HG03175 (cell line): ENCODE data around the gene C19orf73.
"Not testable (repeated sequence)": the region's sequence is repeated elsewhere in the genome, so short reads cannot be mapped to it uniquely, and the experiment has no call there.

Source experiments
- ATAC-seq: cut with Tn5 transposase; IDR thresholded peaks from one replicate; pipeline ENCODE4 v1.9.1; 2021; ENCODE audit warnings: mild to moderate bottlenecking, moderate library complexity; ENCODE audit not compliant: unreplicated experiment

C19orf73 gene

DNA sequence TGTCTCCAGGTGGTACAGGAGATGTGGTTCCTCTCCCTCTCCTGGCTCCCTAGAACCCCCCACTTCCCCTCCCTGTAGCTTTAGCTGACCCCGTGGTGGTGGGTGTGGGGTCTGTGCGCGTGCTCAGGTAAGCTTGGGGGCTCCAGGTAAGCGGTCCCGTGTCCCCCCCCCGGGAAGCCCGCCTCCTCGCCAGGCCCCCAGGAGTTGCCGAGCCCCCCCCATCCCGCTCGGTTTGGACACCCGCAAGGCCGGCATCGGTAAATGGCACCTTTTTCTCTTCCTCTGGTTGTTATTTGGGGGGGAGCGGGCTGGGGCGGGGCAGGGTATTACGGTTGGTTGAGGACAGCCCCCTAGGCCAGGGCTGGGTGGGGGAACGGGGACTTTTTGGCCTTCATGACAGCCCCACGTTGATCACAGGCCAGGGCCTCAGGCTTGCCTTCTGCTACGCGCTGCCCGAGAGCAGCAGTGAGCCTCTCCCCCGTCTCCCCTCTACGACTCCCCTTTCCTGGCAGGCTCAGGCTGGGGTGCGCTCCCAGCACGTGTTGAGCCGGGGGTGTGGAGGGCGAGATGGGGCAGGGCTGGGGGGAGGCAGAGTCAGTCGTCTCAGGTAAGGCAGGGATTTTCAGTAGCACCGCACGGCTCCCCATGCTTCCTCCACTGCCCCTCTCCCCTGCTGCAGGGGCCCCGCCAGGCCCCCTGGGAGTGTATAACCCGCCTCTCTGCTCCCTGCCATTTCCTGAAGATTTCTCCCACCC is 15.4 kb downstream of the C19orf73 start:
- ATAC-seq = no peak

DNA sequence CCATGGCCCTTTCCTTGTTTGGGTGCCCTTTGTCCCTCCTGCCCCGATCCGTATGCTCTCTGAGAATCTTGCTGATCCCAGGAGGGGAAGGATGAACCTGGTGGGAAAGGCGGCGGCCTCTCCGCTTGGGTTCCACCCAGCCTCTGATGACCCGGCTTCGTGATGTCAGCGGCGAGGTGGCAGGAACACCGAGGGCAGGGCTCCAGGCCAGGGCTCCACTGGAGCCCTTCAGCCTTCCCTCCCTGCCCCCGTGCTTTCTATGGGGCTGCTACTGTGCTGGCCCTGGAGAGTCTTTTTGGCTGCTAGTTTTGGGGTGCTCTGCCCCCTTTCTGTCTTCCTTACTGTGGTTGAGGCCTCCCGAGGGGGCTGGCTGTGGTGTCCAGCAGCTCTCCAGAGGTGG is 16.6 kb downstream of the C19orf73 start:
- no peak for ATAC-seq

DNA sequence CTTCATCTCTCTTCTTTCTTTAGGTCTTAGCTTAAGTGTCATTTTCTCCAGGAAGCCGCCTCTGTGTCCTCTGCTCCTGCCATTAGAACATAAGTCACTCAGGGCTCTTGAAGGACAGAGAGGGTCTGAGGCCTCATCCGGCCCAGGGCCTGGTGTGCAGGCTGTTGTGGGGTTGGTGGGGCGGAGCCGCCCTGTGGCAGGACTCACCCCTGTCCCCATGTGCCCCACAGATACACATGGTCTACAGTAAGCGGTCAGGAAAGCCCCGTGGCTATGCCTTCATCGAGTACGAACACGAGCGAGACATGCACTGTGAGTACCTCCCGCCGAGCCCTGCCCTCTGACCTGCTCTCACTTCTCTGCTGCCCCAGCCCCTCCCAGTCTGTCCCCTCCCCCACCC is 17.8 kb downstream of the C19orf73 start:
- ATAC-seq = no peak

DNA sequence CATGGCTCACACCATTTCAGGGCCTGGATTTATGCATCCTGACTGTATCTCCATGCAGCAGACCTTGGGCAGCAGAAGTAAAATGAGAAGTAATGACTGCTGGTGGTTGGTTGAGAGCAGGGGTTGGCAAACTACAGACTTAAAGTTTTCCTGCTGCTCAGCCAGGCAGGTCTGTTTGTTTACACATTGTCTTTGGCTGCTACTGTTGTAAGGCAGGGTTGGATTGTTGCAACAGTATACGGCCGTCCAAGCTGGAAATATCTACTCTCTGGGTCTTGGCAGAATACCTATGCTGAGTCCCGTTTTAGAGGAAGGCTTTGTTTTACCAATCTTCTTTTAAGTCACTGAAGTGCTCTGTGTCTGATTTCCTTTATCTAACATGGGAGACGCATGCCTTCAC is 20.1 kb downstream of the C19orf73 start:
- no peak for ATAC-seq

DNA sequence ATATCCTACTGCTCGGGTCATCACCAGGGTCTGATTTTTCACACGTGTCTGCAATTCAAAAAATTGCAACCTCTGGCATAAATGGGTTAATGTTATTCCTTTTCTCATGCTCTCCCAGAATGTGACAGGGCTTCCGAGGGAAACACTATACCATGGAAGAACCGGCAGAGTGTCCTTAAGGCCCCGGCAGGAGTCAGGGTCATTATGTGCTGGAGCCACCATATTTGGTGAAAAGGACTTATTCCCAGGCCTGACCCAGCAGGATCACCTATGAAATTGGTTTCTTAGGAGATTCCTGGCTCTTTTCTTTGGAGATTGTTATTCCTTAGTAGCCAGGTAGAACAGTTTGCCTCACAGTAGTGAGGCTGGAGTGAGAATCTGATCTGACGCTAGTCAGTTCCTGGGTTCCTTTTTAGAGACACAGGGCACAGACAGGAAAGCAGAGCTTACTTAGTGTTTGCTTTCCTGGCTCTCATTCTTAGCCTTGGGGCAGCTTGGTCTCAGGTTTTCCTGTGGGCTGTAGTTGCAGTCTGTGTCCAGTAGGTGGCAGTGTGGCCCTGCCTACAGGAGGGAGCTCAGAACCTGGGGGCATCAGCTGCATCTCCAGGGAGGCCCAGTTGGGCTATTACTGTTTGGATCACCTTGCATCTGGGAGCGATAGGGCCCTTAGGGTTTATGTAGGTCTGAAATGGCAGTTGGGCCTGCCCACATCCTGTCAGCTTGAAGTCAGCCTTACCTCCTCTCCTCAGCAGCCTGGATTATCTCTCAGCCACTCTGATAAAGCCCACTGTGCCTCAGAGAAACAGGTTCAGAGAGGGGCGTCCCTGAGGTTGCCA is 21.3 kb downstream of the C19orf73 start:
- no peak for ATAC-seq

DNA sequence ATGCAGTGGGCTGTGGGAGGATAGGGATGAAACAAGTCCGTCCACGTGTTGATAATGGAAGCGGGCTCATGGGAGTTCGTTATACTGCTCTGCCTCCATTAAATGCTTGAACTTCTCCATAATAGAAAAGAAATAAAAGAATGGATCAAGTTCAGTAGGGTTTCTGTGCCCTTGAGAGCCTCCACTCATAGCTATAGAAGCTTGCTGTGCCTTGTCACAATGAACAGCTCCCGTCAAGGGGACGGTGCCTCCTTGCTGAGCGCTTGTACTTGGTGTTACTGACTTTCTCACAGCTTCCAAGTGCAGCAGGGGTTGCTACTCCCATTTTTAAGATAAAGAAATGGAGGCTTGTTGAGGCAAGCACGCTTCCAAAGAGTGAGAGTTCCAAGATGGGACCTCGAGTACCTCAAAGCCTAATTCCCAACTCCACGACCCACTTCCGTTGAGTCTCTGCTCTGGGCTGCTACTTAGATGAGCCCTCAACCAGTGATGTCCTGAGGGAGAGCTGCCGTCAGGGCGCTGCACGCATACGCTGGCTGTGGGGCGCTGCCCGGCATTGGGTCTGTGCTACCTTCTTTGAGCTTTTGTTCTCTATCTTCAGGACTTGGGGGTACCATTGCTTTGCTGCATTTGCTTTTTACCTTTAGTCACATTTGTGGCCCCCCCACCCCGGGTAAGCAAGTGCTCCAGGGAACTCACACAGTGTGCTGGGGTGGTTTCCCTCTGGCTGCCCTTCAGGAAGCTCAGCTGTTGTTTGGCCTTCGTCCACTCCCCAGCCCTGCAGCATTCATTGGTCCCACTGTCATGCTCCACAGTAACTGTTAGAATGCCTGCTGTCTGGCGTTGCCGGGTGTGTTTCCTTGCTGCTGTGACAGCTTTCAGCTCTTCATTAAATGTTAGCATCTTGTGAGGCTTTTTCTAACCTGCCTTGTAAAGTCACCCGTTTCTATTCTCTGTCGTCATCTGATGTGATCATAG is 24.1 kb downstream of the C19orf73 start:
- no peak for ATAC-seq

DNA sequence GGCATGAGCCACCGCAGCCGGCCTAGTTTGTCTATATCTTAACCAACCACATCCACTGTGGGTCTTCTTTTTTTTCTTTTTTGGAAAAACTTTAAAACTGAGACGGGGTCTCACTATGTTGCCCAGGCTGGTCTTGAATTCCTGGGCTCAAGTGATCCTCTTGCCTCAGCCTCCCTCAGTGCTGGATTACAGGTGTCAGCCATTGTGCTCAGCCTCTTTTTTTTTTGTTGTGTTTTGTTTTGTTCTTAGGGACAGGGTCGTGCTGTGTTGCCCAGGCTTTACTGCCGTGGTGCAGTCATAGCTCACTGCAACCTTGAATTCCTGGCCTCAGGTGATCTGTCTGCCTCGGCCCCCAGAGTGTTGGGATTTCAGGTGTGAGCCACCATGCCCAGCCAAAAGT is 26.3 kb downstream of the C19orf73 start:
- ATAC-seq = no peak

DNA sequence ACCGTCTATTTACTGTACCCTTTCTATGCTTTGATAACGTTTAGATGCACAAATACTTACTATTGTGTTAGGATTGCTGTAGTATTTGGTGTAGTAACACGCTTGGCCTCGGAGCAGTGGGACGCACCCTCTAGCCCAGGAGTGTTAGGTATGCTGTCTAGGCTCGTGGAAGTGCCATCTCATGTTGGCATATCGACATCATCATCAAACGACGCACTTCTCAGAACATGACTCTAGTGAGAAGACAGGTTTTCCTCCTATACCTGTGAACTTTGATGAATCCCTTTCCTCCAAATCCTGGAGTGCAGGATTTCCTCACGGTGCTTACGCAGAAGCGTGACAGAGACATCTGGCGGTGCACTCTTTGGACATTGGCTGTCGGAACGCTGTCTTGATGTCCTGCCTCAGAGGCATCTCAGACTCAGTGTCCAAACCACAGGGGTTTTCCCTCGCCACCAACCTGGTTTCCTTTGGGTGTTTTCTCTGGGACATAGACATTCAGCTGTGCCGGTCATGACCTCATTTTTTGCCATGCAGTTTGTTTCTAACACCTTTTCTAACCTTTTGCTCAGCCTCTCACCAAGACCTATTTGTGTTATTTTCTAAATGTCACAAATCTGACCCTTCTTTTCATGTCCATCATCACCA is 27.4 kb downstream of the C19orf73 start:
- no peak for ATAC-seq

DNA sequence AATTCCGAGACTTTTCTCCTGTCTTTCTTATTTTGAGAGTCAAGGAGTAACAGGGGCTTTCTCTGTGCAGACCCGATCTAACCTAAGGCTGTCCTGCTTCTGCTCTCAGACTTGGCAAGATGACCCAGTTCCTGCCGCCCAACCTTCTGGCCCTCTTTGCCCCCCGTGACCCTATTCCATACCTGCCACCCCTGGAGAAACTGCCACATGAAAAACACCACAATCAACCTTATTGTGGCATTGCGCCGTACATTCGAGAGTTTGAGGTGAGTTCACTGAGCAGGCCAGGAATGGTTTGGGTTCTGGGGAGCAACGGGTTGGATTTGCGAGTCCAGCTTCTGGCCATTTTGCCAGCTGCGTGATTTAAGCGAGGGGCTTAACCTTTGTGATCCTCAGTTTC is 32.6 kb downstream of the C19orf73 start:
- no peak for ATAC-seq

DNA sequence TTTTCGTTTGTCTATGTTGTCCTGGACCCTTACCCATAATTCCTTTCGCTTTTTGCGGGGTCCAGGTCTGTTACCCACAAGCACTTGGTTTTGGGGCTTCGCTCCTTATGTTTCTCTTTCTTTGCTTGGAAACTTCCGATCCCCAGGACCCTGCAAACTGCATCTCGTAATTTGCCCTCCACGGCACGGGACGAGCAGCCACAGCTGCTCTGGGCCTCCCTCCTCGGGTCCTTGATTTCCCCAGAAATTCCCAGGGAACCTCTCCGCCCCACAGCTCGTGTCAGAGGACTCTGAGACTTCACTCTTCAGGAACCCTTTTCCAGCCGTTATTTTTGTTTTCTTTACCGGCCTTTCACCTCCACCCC is 33.1 kb downstream of the C19orf73 start:
- no peak for ATAC-seq

DNA sequence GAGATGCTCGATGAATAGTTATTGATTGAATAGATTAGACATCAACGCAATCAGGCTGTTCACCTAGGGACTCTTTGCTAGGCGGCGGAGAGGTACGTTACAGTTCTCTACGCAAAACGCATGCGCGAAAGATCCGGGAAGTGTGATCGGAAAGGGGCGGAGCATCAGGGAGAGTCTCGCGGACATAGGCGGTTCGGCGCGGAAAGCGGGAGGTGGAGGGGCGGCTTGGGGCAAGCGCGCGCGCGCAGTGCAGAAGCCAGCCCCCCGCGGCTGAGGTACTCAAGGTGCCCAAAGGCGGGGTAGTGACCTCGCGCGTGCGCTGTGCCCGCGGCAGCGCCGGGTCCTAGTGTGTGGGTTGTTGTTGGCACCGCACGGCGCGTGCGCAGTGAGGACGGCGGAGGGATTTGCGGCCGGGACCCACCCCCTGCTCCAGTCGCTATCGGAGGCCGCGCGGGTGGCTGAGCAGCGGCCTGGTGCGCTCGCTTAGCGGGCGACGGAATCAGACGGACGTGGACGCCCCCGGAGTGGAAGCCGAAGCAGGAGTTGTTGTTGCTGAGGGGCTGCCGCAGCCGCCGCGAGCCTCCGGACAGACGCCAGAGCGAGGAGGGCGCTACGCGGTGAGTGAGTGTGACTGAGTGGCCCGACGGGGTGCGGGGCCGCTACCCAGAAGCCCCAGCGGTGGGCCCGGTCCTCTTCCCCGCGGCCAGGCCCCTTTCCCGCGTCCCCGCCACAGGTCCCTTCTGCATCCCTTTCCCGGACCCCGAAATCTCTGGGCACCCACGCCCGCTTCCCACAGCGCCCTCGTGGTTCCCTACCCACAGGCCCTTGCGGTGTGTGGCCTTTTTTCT is 33.7 kb downstream of the C19orf73 start, which contains the start of gene SNRNP70:
Gene SNRNP70, plus strand, starts transcription at position 432 of the 848 bp plus-strand sequence. CDS start 964 bp downstream, outside the sequence.
- ATAC-seq = peak; percentile 83

DNA sequence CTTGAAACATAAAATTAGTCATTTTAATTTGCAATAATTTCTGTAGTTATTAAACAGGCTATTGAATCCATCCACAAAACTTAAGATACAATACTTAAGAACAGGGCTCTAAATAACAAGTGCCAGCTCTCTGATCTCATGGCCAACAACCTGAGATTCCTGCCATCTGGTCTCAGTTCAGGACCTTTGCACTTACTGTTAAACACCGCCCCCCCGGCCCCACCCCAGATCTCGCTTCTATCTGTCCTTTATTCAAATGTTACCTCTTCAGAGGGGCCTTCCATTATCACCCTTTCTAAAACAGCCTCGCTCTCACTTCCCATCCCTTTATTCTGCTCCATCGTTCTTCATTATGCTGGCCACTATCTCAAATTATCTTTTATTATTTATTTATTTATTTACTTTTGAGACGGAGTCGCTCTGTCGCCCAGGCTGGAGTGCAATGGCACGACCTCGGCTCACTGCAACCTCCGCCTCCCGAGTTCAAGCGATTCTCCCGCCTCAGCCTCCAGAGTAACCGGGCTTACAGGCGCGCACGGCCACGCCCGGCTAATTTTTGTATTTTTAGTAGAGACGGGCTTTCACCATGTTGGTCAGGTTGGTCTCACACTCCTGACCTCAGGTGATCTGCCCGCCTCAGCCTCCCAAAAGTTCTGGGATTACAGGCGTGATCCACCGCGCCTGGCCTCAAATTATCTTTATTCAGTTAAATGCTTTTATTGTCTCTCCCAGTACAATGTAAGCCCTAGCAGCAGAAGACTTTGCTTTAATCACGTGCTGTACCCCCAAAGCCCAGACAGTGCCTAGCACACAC is 34.5 kb downstream of the C19orf73 start:
- no peak for ATAC-seq

DNA sequence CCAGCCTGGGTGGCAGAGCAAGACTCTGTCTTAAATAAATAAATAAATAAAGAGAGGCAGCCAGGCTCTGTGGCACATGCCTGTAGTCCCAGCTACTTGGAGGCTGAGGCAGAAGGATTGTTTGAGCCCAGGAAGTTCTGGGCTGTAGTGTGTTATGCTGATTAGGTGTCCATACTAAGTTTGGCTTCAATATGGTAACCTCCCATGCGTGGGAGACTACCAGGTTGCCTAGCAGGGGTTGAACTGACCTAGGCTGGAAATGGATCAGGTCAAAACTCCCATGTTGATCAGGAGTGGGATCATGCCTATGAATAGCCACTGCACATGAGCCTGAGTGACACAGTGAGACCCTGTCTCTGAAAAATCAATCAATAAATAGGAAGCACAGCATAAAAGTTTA is 37.7 kb downstream of the C19orf73 start:
- no peak for ATAC-seq

DNA sequence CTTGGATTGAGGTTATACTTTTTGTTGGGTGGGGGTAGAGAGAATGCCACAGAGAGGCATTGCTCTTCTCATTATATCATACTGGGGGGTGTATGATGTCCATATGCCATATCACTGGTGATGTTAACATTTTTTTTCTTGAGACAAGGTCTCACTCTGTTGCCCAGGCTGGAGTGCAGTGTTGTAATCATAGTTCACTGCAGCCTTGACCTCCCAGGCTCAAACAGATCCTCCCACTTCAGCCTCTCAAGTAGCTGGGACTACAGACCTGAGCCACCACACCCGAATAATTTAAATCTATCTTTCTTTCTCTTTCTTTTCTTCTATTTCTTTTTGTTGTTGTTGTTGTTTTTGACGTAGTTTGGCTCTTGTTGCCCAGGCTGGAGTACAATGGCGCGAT is 38.6 kb downstream of the C19orf73 start:
- no peak for ATAC-seq

DNA sequence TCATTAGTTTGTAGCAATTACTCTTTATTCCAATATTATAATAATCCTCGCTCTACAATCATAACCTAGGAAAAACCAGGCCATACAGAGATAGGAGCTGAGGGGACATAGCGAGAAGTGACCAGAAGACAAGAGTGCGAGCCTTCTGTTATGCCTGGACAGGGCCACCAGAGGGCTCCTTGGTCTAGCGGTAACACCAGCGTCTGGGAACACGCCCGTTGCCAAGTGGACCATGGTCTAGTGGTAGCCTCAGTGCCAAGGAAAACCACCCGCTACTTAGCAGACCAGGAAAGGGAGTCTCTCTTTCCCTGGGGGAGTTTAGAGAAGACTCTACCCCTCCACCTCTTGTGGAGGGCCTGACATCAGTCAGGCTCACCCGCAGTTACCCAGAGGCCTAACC is 44.1 kb downstream of the C19orf73 start:
- not testable (repeated sequence) for ATAC-seq

DNA sequence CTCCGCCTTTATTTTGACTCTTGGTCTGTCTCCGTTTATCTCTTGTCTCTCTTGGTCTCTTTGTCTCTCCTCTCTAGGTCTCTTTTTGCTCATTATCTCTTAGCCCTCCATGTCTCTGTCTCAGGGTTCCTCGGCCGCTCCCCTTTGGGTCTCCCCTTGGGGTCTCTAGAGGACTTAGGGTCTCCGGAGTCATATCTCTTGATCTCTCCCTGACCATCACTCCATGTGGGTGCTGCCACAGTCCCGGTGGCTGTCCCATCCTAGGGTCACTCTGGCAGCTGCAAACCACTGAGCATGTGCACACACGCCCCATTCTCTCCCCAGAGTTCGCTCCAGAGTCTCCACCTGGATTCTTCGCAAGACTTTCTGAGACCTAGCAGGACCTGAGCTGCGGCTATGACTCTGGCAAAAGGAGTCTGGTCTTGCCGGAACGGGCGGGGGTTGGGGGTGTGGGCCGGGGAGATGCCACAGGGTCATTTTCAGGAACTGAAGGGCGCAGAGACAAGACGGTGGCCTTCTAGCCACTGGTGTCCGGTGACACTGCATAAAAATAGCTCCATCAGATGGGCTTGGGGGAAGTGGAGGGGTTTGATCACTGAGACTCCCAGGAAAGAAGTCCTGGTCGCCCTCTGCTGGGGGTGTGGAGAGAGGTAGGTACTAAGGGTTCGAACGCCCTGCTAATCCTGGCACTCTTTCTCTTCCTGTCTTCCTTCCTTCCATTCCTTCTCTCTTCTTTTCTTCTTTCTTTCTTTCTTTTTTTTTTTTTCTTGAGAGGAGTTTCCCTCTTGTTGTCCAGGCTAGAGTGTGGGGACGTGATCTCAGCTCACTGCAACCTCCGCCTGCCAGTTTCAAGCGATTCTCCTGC is 45.2 kb downstream of the C19orf73 start:
- no peak for ATAC-seq

DNA sequence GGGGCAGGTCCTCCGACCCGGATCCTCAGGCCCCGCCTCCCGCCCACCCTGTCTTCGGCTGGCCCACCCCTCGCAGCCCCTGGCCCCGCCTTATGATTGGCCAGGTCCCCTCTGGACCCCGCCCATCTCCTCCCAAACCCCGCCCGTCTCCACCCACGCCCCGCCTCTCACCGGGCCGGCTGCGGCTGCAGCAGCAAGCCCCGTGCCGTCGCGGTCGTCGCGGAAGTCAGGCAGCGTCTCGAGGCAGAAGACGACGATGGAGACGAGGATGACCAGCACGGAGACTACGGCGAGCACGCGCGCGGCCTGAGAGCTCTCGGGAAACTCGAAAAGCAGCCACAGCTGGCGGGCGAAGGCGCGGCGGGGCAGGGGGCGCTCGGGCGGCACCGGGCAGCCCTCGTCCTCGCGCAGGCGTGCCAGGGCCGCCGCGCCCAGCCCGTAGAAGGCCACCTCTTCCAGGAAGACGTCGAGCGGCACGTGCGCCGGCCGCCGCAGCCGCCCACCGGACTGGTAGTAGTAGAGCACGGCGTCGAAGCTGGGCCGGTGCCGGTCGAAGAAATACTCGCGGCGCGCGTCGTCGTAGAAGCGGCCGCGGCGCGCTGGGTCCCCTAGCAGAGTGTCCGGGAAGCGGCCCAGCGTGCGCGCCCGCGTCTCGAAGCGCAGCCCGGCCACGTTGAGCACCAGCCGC is 46.9 kb downstream of the C19orf73 start:
- no peak for ATAC-seq
